ENCODE data around the gene RABGEF1. TPM values are rescaled to one million over a fixed set of nuclear protein-coding genes. Genes with fewer than 3 reads are reported as not detected.
"Not testable (repeated sequence)": the region's sequence is repeated elsewhere in the genome, so short reads cannot be mapped to it uniquely, and the experiment has no call there.

Gene RABGEF1
- total RNA-seq, 1 donor from 2014 or later: 30.2 TPM

GRCh38 chr7:66765322-66766025, 24.9 kb downstream of the RABGEF1 start:
- not testable (repeated sequence) for DNase-seq

GRCh38 chr7:66766041-66766440, 25.5 kb downstream of the RABGEF1 start:
- DNase-seq: no peak

GRCh38 chr7:66767486-66767885, 27.0 kb downstream of the RABGEF1 start:
- not testable (repeated sequence) for DNase-seq

GRCh38 chr7:66768865-66769832, 28.6 kb downstream of the RABGEF1 start:
- DNase-seq: no peak

- no peak for DNase-seq
These were observed 29.4 kb downstream of the RABGEF1 start for GRCh38 chr7:66769833-66770512.

GRCh38 chr7:66771795-66772194, 31.3 kb downstream of the RABGEF1 start:
- no peak for DNase-seq

GRCh38 chr7:66773744-66774143, 33.2 kb downstream of the RABGEF1 start:
- not testable (repeated sequence) for DNase-seq

GRCh38 chr7:66776383-66776782, 35.9 kb downstream of the RABGEF1 start:
- DNase-seq: not testable (repeated sequence)

- DNase-seq: no peak
These were observed 36.4 kb downstream of the RABGEF1 start for GRCh38 chr7:66776800-66777442.

GRCh38 chr7:66778201-66778600, 37.7 kb downstream of the RABGEF1 start:
- DNase-seq: no peak

- DNase-seq: no peak
These were observed 39.3 kb downstream of the RABGEF1 start for GRCh38 chr7:66779669-66780409.

- no peak for DNase-seq
These were observed 41.0 kb downstream of the RABGEF1 start for GRCh38 chr7:66781408-66782090.

GRCh38 chr7:66782875-66783274, 42.3 kb downstream of the RABGEF1 start:
- DNase-seq: not testable (repeated sequence)

GRCh38 chr7:66783887-66784595, 43.5 kb downstream of the RABGEF1 start:
- not testable (repeated sequence) for DNase-seq

GRCh38 chr7:66790196-66790595, 49.7 kb downstream of the RABGEF1 start:
- DNase-seq: peak; percentile 12

GRCh38 chr7:66790725-66791124, 50.2 kb downstream of the RABGEF1 start:
- peak; percentile 39 for DNase-seq

- no peak for DNase-seq
These were observed 60.1 kb downstream of the RABGEF1 start for GRCh38 chr7:66800591-66800990.

- DNase-seq: no peak
These were observed 63.5 kb downstream of the RABGEF1 start for GRCh38 chr7:66804001-66804400.

GRCh38 chr7:66807736-66808135, 67.2 kb downstream of the RABGEF1 start:
- no peak for DNase-seq

GRCh38 chr7:66810716-66811115, 70.2 kb downstream of the RABGEF1 start:
- no peak for DNase-seq

Data from tongue (tissue), 2 donors.